Common myeloid progenitor, CD34-positive (primary cell): ENCODE measurements around the gene MYO18B.

ENCODE experiments used
- CTCF ChIA-PET: fragments of 350-600 bp; sonication (Branson Sonifier 250); formaldehyde crosslinking; loops from one replicate; lab custom pipeline; 2021; ENCODE audit warnings: antibody characterized with exemption; lab: Charles Lee
- POLR2A ChIA-PET: fragments of 350-600 bp; sonication (Branson Sonifier 250); formaldehyde crosslinking; loops from one replicate; lab custom pipeline; 2021; ENCODE audit warnings: antibody characterized with exemption; lab: Charles Lee
- DNase-seq, 3 donors: peaks; one replicate each; pipeline versions ENCODE4 v3.0.0 to v3.0.0-alpha.2; 2013
- H3K27ac ChIP-seq, 2 experiments: 1 replicate in 1 of 2; 2 replicates in 1 of 2; pipeline ENCODE4 v1.7.0; 2013; ENCODE audit warnings: inconsistent platforms in 2 of 2, low read length in 2 of 2, mild to moderate bottlenecking in 2 of 2, low read depth in 1 of 2, moderate library complexity in 1 of 2; ENCODE audit not compliant: severe bottlenecking in 2 of 2, insufficient read depth in 1 of 2, poor library complexity in 1 of 2
- H3K27me3 ChIP-seq, 5 experiments: replicated peaks in 2 of 5; 1 replicate in 3 of 5; 2 replicates in 2 of 5; pipeline versions ENCODE4 v1.6.1 to v1.7.0; 2013; ENCODE audit warnings: low read length in 4 of 5, mild to moderate bottlenecking in 2 of 5, moderate library complexity in 2 of 5, inconsistent platforms in 1 of 5; ENCODE audit not compliant: insufficient read depth in 5 of 5, control insufficient read depth in 4 of 5
- H3K36me3 ChIP-seq, 4 experiments: 1 replicate in 2 of 4; 2 replicates in 2 of 4; pipeline versions ENCODE4 v1.6.1 to v1.7.0; 2013; ENCODE audit warnings: low read length in 3 of 4, control low read depth in 1 of 4, mild to moderate bottlenecking in 1 of 4; ENCODE audit not compliant: control insufficient read depth in 4 of 4, insufficient read depth in 4 of 4
- H3K4me1 ChIP-seq, 4 experiments: 1 replicate in 3 of 4; 2 replicates in 1 of 4; pipeline versions ENCODE4 v1.6.1 to v1.7.1; 2013; ENCODE audit warnings: low read length in 3 of 4, mild to moderate bottlenecking in 3 of 4, control low read depth in 1 of 4, inconsistent platforms in 1 of 4, moderate library complexity in 1 of 4; ENCODE audit not compliant: control insufficient read depth in 4 of 4, insufficient read depth in 4 of 4; ENCODE audit errors: control extremely low read depth in 1 of 4
- H3K4me3 ChIP-seq, 7 experiments: 1 replicate in 4 of 7; 2 replicates in 3 of 7; pipeline versions ENCODE4 v1.5.1 to v1.7.0; 2013; ENCODE audit warnings: mild to moderate bottlenecking in 7 of 7, low read length in 6 of 7, moderate library complexity in 6 of 7, inconsistent platforms in 2 of 7, low read depth in 2 of 7, control low read depth in 1 of 7; ENCODE audit not compliant: insufficient read depth in 4 of 7, control insufficient read depth in 1 of 7; ENCODE audit errors: extremely low read depth in 1 of 7
- H3K9me3 ChIP-seq, 5 experiments: 1 replicate in 4 of 5; 2 replicates in 1 of 5; pipeline versions ENCODE4 v1.6.1 to v1.7.1; 2013; ENCODE audit warnings: low read length in 4 of 5, mild to moderate bottlenecking in 2 of 5, inconsistent platforms in 1 of 5, low read depth in 1 of 5, moderate library complexity in 1 of 5; ENCODE audit not compliant: control insufficient read depth in 4 of 5, insufficient read depth in 2 of 5; ENCODE audit errors: control extremely low read depth in 1 of 5
- WGBS: methylation state at CpG from one replicate; pipeline ENCODE4 v1.1.5; 2013; ENCODE audit not compliant: insufficient coverage; 5-methylcytosine and 5-hydroxymethylcytosine counted together

MYO18B gene

DNA sequence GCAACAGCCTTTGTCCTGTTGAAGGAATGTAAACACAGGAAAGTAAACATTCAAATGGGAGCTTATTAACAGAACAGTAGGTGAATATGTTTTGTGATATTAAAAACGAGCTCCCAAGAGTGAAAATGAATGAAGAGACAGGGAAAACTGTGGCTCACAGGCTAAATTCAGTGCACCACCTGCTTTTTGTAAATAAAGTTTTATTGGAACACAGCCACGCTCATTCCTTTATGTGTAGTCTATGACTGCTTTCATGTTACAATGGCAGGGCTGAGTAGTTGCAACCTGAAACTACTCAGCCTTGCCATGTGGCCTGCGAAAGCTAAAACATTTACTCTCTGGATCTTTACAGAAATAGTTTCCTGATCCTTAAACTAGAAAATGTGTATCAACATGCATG is 136.9 kb downstream of the MYO18B start:
- POLR2A ChIA-PET, result no interaction called here
- DNase-seq, result no peak
- 69% methylated on average over 2 of the region's 3 CpGs for WGBS
- H3K27ac ChIP-seq, result no peak overlapping the region
- H3K9me3 ChIP-seq, result no peaks in the 10 kb centered on the region
- peaks cover 0 to 40% (median 6%) of the 10 kb centered on the region in 5 experiments for H3K27me3 ChIP-seq
- no peaks in the 10 kb centered on the region for H3K36me3 ChIP-seq
- H3K4me3 ChIP-seq, result no peak overlapping the region
- no peaks in the 10 kb centered on the region for H3K4me1 ChIP-seq
- CTCF ChIA-PET, result no interaction called here

- Histone ChIP-seq H3K4me1 (no peaks in the 10 kb centered on the region), H3K9me3 (no peaks in the 10 kb centered on the region), H3K4me3 (no peak overlapping the region), H3K36me3 (no peaks in the 10 kb centered on the region), H3K27ac (no peak overlapping the region), H3K27me3 (peaks cover 0 to 40% (median 6%) of the 10 kb centered on the region in 5 experiments)
- POLR2A ChIA-PET, result no interaction called here
- no peak for DNase-seq
- WGBS, result 94% methylated on average over 2 of the region's 2 CpGs
- CTCF ChIA-PET, result no interaction called here
These were observed 138.5 kb downstream of the MYO18B start for GRCh38 chr22:25880524-25880923.

- Histone ChIP-seq H3K4me1 (no peaks in the 10 kb centered on the region), H3K4me3 (no peak overlapping the region), H3K27me3 (peaks cover 0 to 35% (median 5%) of the 10 kb centered on the region in 5 experiments), H3K9me3 (no peaks in the 10 kb centered on the region), H3K36me3 (no peaks in the 10 kb centered on the region), H3K27ac (no peak overlapping the region)
- DNase-seq, result no peak
- ChIA-PET CTCF (no interaction called here), POLR2A (no interaction called here)
- 89% methylated on average over 7 of the region's 8 CpGs for WGBS
These were observed 139.3 kb downstream of the MYO18B start for GRCh38 chr22:25881210-25881755.

GRCh38 chr22:25882360-25882759 is 140.4 kb downstream of the MYO18B start:
- ChIA-PET CTCF (no interaction called here), POLR2A (no interaction called here)
- H3K27me3 ChIP-seq, result peaks cover 0 to 28% (median 3%) of the 10 kb centered on the region in 5 experiments
- H3K4me1 ChIP-seq, result no peaks in the 10 kb centered on the region
- DNase-seq, result no peak
- H3K36me3 ChIP-seq, result no peaks in the 10 kb centered on the region
- H3K9me3 ChIP-seq, result no peaks in the 10 kb centered on the region
- no peak overlapping the region for H3K27ac ChIP-seq
- H3K4me3 ChIP-seq, result no peak overlapping the region
- WGBS, result no CpG with 5 or more reads among the region's 2 CpGs

DNA sequence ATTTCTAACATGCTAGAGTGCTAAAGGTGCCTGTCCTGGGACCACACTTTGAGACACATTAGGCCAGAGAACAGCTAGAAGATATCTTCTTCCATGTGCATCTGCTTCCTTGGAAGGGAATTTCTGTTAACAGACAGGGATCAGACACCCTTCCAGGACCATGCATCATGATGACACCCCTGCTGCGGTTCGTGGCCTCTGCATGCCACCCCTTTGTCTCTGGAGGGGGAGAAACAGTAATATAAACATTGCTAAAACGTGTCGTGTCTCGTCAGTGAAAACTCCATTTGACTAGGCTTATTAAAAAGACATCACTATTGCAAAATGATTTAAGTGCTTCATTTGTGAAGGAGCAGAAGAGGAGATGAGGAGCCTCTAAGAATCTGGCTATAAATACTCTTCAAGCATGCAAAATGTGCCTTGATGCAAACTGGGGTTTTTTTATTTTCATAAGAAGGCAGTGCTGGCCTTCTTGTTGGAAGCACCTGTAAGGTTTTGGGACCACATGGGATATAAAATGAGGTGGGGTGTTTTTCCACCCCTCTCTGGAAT is 141.6 kb downstream of the MYO18B start:
- peaks cover 0 to 28% (median 3%) of the 10 kb centered on the region in 5 experiments for H3K27me3 ChIP-seq
- whole genome bisulfite sequencing, result 69% methylated on average over 5 of the region's 5 CpGs
- CTCF ChIA-PET, result no interaction called here

GRCh38 chr22:25884121-25884520 is 142.1 kb downstream of the MYO18B start:
- H3K4me3 ChIP-seq, result no peak overlapping the region
- POLR2A ChIA-PET, result no interaction called here

More for the DNA sequence above, 141.6 kb downstream of the MYO18B start:
- no peaks in the 10 kb centered on the region for H3K9me3 ChIP-seq
- no peak overlapping the region for H3K27ac ChIP-seq
- POLR2A ChIA-PET, result no interaction called here
- H3K36me3 ChIP-seq, result no peaks in the 10 kb centered on the region
- no peaks in the 10 kb centered on the region for H3K4me1 ChIP-seq
- no peak overlapping the region for H3K4me3 ChIP-seq
- DNase-seq, result no peak

GRCh38 chr22:25888399-25889054 is 146.5 kb downstream of the MYO18B start:
- H3K36me3 ChIP-seq, result no peaks in the 10 kb centered on the region
- CTCF ChIA-PET, result no interaction called here

More at GRCh38 chr22:25884121-25884520, 142.1 kb downstream of the MYO18B start:
- Histone ChIP-seq H3K4me1 (no peaks in the 10 kb centered on the region), H3K27ac (no peak overlapping the region), H3K36me3 (no peaks in the 10 kb centered on the region), H3K27me3 (peaks cover 0 to 31% (median 4%) of the 10 kb centered on the region in 5 experiments), H3K9me3 (no peaks in the 10 kb centered on the region)
- CTCF ChIA-PET, result no interaction called here
- WGBS, result 90% methylated on average over 4 of the region's 4 CpGs
- DNase-seq, result no peak

More at GRCh38 chr22:25888399-25889054, 146.5 kb downstream of the MYO18B start:
- 88% methylated on average over 2 of the region's 5 CpGs for WGBS
- H3K27ac ChIP-seq, result no peak overlapping the region
- no peaks in the 10 kb centered on the region for H3K4me1 ChIP-seq
- H3K4me3 ChIP-seq, result no peak overlapping the region
- H3K9me3 ChIP-seq, result no peaks in the 10 kb centered on the region
- POLR2A ChIA-PET, result no interaction called here
- DNase-seq, result no peak
- peaks cover 0 to 38% (median 2%) of the 10 kb centered on the region in 5 experiments for H3K27me3 ChIP-seq
